ENCODE measurements around the gene ZNF217. TPM values are rescaled to one million over a fixed set of nuclear protein-coding genes. Genes with fewer than 3 reads are reported as not detected.
A peak's percentile ranks its signal among the peaks of the same experiment; 100 is the strongest.
"Not testable (repeated sequence)": the region's sequence is repeated elsewhere in the genome, so short reads cannot be mapped to it uniquely, and the experiment has no call there.

ZNF217 gene
- total RNA-seq, 4 donors from 2014 or later = 37.8 to 67.6 (median 50.5) TPM

DNA sequence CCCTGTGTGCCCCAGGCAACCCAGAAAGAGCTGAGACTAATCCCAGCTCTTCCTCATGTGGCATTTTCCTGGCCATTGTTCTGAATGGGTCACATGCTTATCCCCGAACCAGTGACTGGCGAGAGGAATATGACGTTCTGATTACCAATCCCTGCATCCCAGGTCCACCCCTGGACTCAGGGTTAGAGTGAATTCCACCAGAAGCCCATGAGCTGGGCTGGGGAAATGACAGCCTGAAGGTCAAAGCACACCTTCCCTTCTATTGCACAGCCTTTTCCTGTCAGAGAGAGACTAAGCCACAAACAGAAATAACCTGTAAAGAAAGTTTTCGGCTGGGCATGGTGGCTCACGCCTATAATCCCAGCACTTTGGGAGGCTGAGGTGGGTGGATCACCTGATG lies 70.9 kb downstream of the ZNF217 start:
- no peak overlapping the region for H3K4me3 ChIP-seq (ENCODE audit: low read depth, poor library complexity, severe bottlenecking)
- TF ChIP-seq POLR2A (IDR thresholded peaks at IDR 0.05) = no peak
- TF ChIP-seq, protein P1, sequence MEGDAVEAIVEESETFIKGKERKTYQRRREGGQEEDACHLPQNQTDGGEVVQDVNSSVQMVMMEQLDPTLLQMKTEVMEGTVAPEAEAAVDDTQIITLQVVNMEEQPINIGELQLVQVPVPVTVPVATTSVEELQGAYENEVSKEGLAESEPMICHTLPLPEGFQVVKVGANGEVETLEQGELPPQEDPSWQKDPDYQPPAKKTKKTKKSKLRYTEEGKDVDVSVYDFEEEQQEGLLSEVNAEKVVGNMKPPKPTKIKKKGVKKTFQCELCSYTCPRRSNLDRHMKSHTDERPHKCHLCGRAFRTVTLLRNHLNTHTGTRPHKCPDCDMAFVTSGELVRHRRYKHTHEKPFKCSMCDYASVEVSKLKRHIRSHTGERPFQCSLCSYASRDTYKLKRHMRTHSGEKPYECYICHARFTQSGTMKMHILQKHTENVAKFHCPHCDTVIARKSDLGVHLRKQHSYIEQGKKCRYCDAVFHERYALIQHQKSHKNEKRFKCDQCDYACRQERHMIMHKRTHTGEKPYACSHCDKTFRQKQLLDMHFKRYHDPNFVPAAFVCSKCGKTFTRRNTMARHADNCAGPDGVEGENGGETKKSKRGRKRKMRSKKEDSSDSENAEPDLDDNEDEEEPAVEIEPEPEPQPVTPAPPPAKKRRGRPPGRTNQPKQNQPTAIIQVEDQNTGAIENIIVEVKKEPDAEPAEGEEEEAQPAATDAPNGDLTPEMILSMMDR (IDR thresholded peaks at IDR 0.05) = no peak
- 80 to 84% methylated on average over 5 of the region's 5 CpGs for WGBS, 2 donors
- peak in 1 of 2 donors; percentile 64 for DNase-seq (ENCODE audit: low spot score in 2 of 2)
- intact Hi-C loops (cut with DNase I; ENCODE audit: low total_unique reads) = no loop called here

DNA sequence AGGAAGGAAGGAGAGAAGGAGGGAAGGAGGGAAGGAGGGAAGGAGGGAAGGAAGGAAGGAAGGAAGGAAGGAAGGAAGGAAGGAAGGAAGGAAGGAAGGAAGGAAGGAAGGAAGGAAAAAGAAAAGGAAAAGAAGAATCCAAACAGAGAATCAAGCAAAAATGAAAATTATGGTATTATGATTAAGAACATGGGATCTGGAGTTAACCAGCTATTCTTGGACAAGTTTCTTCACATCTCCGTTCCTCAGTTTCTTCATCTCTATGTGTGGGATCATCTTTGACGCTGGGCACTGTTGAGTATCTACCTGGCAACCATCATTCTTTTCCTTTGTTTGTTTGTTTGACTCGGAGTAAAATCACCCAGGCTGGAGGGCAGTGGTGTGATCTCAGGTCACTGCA lies 71.6 kb downstream of the ZNF217 start:
- TF ChIP-seq, protein P1 (IDR thresholded peaks at IDR 0.05) = no peak
- no peak for TF ChIP-seq POLR2A (IDR thresholded peaks at IDR 0.05)
- DNase-seq (ENCODE audit: low spot score in 2 of 2) = peak in 1 of 2 donors; percentile 10
- intact Hi-C loops (cut with DNase I; ENCODE audit: low total_unique reads) = no loop called here
- H3K4me3 ChIP-seq (ENCODE audit: low read depth, poor library complexity, severe bottlenecking) = no peak overlapping the region
- WGBS, 2 donors = 90 to 91% methylated on average over 3 of the region's 3 CpGs

DNA sequence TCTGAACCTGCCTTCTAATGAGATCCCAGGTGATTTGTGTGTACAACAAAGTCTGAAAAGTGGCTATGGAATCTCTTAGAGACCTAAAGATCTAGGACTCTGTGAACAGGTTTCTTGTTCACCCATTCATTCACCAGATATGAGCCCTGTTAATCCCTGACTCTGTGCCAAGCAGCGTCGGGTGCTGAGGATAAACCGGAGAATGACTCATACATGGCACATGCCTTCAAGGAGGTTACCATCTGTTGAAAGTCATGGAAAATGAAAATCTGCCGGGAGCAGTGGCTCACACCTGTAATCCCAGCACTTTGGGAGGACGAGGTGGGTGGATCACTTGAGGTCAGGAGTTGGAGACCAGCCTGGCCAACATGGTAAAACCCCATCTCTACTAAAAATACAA lies 72.2 kb downstream of the ZNF217 start:
- 31 to 48% methylated on average over 5 of the region's 5 CpGs for WGBS, 2 donors
- intact Hi-C loops (cut with DNase I; ENCODE audit: low total_unique reads); H3K4me3 ChIP-seq (ENCODE audit: low read depth, poor library complexity, severe bottlenecking): not testable (repeated sequence)
- DNase-seq (ENCODE audit: low spot score in 2 of 2) = peak in 1 of 2 donors; percentile 29

DNA sequence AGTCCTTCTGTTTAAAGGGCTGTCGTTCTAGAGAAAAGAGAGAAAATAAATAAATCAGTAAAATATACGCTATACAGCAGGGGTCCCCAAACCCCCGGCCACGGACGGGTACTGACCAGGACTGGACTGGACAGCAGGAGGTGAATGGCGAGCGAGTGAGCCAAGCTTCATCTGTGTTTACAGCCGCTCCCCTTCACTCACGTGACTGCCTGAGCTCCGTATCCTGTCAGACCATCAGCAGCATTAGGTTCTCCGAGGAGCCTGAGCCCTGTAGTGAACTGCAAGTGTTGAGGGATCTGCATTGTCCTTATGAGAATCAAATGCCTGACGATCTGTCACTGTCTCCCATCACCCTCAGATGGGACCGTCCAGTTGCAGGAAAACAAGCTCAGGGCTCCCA lies 76.5 kb downstream of the ZNF217 start:
- DNase-seq (ENCODE audit: low spot score in 2 of 2) = peak in 1 of 2 donors; percentile 75
- H3K4me3 ChIP-seq (ENCODE audit: low read depth, poor library complexity, severe bottlenecking) = no peak overlapping the region
- WGBS, 2 donors = 71 to 79% methylated on average over 13 of the region's 13 CpGs
- TF ChIP-seq POLR2A (IDR thresholded peaks at IDR 0.05) = no peak
- TF ChIP-seq, protein P1 (IDR thresholded peaks at IDR 0.05) = no peak
- intact Hi-C loops (cut with DNase I; ENCODE audit: low total_unique reads) = no loop called here
